Stimulated activated CD4-positive, alpha-beta T cell treated with anti-CD3 and anti-CD28 coated beads, Interleukin-15, amount 100 ng/mL, for 48 hours (primary cell): ENCODE data around the gene AGBL4.

Experiments
- DNase-seq, 2 donors: peaks; one replicate each; pipeline ENCODE4 v3.0.0-alpha.2; 2020; ENCODE audit warnings: low read depth in 2 of 2

The AGBL4 gene

DNA sequence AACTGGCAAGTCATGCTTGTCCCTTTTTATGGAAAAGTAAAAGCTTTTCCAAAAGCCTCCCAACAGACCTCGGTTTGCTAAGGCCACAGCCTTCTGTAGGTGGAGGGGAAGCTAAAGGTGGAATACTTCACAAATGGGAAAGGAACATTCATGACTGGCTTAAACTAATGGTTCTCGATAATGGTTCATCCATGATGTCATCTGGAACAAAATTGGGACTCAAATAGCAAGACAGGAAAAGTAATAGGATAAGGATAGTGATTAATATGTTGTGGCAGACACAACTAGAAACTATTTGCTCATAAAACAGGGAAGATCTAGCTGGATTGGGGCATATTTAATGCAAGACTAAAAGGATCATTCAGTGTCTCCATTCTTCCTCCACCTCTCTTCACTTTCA, 1535.0 kb downstream of the AGBL4 start:
- DNase-seq, result no peak
